Measurements from ENCODE around the gene RRAGD.

DNA sequence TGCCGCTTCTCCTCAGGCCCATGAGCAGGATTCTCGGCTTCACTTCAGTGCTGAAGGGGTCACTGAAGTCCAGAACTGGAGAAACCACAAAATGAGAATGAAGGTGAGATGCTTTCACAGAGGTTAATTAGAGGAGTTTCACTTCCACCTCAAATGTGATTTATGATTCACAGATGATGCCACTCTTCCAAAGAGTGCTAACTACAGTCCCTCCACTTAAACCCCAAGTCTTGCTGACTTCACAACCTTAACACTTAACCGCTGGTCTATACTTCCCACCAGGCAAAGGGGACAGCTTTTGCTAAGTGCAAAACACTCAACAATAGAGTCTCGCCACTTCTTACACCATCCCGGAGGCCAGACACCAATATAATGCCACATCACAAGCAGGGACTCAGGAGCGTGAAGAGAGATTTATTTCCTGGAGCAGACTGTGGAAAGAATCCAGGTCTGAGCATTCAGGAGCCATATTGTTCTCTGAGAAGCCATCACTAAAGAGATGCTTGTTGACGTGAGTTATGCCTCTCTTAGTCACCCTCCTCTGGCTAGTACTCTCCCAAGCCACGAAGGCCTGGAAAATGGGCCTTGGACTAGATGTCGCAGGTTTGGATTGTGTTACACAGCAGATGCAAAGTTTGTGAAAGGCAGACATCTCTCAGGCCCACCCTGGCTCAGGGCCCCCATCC lies 24.4 kb downstream of the RRAGD start:
- TF ChIP-seq ZNF146 (tag by site-specific recombination; IDR thresholded peaks at IDR 0.05) = no peak
- no peak for TF ChIP-seq TCF7L2 (IDR thresholded peaks at IDR 0.05; ENCODE audit: borderline replicate concordance, low read depth, low read length)
- TF ChIP-seq, protein P1, sequence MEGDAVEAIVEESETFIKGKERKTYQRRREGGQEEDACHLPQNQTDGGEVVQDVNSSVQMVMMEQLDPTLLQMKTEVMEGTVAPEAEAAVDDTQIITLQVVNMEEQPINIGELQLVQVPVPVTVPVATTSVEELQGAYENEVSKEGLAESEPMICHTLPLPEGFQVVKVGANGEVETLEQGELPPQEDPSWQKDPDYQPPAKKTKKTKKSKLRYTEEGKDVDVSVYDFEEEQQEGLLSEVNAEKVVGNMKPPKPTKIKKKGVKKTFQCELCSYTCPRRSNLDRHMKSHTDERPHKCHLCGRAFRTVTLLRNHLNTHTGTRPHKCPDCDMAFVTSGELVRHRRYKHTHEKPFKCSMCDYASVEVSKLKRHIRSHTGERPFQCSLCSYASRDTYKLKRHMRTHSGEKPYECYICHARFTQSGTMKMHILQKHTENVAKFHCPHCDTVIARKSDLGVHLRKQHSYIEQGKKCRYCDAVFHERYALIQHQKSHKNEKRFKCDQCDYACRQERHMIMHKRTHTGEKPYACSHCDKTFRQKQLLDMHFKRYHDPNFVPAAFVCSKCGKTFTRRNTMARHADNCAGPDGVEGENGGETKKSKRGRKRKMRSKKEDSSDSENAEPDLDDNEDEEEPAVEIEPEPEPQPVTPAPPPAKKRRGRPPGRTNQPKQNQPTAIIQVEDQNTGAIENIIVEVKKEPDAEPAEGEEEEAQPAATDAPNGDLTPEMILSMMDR (tag by site-specific recombination; IDR thresholded peaks at IDR 0.05) = no peak
- TF ChIP-seq ZNF366 (tag by site-specific recombination; conservative IDR thresholded peaks at IDR 0.05) = no peak
- TF ChIP-seq KLF7 (tag by site-specific recombination; IDR thresholded peaks at IDR 0.05; ENCODE audit: borderline replicate concordance) = no peak
- TF ChIP-seq REST (tag by site-specific recombination; IDR thresholded peaks at IDR 0.05) = no peak
- no peak for TF ChIP-seq HOXA7 (CRISPR knock-in tag; IDR thresholded peaks at IDR 0.05; ENCODE audit: borderline replicate concordance)
- no peak for TF ChIP-seq ZBTB7A (tag by site-specific recombination; IDR thresholded peaks at IDR 0.05; ENCODE audit: low read depth)
- TF ChIP-seq ZBTB17 (tag by site-specific recombination; IDR thresholded peaks at IDR 0.05) = no peak
- no peak for TF ChIP-seq ZFHX2 (tag by site-specific recombination; conservative IDR thresholded peaks at IDR 0.05)
